ENCODE results near the gene PPP1R1C.

DNA sequence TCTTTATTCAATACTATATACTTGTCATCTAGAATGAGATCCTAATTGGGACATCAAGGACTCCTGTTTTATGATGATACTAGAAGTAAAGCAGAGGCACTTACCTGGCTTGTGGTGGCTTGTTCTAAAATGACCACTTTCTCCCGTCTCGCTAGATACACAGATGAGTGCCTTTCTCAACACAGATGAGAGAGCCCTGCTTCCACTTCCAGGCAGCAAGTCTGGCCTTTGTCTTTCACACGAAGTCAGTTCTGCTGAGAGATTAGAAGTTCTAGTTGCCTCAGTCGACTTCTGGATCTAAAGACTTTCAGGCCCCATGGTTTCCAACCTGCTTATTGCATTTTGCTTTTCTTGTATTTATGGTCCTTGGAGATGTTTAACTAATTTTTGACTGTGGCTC is 70.3 kb downstream of the PPP1R1C start:
- TF ChIP-seq, protein P1, sequence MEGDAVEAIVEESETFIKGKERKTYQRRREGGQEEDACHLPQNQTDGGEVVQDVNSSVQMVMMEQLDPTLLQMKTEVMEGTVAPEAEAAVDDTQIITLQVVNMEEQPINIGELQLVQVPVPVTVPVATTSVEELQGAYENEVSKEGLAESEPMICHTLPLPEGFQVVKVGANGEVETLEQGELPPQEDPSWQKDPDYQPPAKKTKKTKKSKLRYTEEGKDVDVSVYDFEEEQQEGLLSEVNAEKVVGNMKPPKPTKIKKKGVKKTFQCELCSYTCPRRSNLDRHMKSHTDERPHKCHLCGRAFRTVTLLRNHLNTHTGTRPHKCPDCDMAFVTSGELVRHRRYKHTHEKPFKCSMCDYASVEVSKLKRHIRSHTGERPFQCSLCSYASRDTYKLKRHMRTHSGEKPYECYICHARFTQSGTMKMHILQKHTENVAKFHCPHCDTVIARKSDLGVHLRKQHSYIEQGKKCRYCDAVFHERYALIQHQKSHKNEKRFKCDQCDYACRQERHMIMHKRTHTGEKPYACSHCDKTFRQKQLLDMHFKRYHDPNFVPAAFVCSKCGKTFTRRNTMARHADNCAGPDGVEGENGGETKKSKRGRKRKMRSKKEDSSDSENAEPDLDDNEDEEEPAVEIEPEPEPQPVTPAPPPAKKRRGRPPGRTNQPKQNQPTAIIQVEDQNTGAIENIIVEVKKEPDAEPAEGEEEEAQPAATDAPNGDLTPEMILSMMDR (IDR thresholded peaks at IDR 0.05; ENCODE audit: low read depth, low read length, missing input control): no peak
- TF ChIP-seq, protein P2, sequence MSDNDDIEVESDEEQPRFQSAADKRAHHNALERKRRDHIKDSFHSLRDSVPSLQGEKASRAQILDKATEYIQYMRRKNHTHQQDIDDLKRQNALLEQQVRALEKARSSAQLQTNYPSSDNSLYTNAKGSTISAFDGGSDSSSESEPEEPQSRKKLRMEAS (IDR thresholded peaks at IDR 0.05): no peak
- TF ChIP-seq GABPA (IDR thresholded peaks at IDR 0.05 in 1 of 2, conservative IDR thresholded peaks at IDR 0.05 in 1 of 2) (no peak), RAD21 (IDR thresholded peaks at IDR 0.05) (no peak), FOXA1 (IDR thresholded peaks at IDR 0.05) (no peak), NR2F2 (IDR thresholded peaks at IDR 0.05) (no peak)
- TF ChIP-seq, protein P3, sequence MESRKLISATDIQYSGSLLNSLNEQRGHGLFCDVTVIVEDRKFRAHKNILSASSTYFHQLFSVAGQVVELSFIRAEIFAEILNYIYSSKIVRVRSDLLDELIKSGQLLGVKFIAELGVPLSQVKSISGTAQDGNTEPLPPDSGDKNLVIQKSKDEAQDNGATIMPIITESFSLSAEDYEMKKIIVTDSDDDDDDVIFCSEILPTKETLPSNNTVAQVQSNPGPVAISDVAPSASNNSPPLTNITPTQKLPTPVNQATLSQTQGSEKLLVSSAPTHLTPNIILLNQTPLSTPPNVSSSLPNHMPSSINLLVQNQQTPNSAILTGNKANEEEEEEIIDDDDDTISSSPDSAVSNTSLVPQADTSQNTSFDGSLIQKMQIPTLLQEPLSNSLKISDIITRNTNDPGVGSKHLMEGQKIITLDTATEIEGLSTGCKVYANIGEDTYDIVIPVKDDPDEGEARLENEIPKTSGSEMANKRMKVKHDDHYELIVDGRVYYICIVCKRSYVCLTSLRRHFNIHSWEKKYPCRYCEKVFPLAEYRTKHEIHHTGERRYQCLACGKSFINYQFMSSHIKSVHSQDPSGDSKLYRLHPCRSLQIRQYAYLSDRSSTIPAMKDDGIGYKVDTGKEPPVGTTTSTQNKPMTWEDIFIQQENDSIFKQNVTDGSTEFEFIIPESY (IDR thresholded peaks at IDR 0.05): no peak
- TF ChIP-seq, protein P4, sequence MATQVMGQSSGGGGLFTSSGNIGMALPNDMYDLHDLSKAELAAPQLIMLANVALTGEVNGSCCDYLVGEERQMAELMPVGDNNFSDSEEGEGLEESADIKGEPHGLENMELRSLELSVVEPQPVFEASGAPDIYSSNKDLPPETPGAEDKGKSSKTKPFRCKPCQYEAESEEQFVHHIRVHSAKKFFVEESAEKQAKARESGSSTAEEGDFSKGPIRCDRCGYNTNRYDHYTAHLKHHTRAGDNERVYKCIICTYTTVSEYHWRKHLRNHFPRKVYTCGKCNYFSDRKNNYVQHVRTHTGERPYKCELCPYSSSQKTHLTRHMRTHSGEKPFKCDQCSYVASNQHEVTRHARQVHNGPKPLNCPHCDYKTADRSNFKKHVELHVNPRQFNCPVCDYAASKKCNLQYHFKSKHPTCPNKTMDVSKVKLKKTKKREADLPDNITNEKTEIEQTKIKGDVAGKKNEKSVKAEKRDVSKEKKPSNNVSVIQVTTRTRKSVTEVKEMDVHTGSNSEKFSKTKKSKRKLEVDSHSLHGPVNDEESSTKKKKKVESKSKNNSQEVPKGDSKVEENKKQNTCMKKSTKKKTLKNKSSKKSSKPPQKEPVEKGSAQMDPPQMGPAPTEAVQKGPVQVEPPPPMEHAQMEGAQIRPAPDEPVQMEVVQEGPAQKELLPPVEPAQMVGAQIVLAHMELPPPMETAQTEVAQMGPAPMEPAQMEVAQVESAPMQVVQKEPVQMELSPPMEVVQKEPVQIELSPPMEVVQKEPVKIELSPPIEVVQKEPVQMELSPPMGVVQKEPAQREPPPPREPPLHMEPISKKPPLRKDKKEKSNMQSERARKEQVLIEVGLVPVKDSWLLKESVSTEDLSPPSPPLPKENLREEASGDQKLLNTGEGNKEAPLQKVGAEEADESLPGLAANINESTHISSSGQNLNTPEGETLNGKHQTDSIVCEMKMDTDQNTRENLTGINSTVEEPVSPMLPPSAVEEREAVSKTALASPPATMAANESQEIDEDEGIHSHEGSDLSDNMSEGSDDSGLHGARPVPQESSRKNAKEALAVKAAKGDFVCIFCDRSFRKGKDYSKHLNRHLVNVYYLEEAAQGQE (IDR thresholded peaks at IDR 0.05): no peak

Data from liver (tissue), 3 donors.